ENCODE data around the gene SAP130.

The SAP130 gene

GRCh38 chr2:128027278-128027800 lies 520 bp downstream of the SAP130 start:
- DNase-seq (ENCODE audit: insufficient read length, low spot score), result peak; percentile 99
- peak; percentile 83 for FAIRE-seq

DNA sequence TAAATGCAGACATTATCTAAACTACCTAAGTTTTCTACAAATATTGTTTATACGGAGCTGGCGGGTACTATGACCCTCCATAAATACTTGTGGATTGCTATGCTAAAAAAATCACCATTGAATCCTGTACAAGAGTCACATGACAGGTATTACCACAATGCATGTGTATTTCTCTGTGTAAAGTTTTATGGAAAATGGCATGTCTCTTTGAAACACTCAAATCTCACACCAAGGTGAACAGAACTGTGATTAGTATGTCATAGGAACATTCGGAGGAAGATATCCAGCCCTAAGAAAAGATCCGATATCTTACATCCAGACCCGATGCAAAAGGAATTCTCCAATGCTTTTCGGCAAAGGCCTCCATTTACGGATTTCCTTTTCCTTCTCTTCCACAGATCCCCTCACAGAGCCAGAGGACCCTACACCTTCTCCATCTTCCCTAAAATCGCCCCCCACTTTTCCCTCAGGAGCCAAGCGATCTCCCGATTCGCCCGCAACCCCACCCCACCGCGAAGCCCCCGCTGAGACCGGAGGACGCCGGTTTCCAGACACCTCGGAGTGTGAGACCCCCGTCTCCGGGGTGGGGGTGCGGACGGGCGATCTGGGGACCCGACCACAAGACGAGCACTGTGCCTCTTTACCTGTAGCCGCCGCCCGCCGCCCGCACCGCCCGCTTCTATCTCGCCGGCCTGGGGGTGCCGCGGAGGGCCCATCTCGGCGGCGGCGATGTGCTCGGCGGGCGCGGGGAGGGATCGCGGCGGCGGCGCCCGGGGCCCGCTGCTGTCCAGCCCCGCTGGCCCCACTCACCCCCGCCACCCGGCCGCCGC lies 1.2 kb downstream of the SAP130 start:
- FAIRE-seq (no peak), DNase-seq (ENCODE audit: insufficient read length, low spot score) (no peak)

- FAIRE-seq (no peak), DNase-seq (ENCODE audit: insufficient read length, low spot score) (no peak)
These were observed 3.0 kb downstream of the SAP130 start for GRCh38 chr2:128024816-128025215.

- no peak for DNase-seq (ENCODE audit: insufficient read length, low spot score)
- no peak for FAIRE-seq
These were observed 10.3 kb downstream of the SAP130 start for GRCh38 chr2:128017561-128017960.

- FAIRE-seq, result no peak
- no peak for DNase-seq (ENCODE audit: insufficient read length, low spot score)
These were observed 11.2 kb downstream of the SAP130 start for GRCh38 chr2:128016620-128017019.

DNA sequence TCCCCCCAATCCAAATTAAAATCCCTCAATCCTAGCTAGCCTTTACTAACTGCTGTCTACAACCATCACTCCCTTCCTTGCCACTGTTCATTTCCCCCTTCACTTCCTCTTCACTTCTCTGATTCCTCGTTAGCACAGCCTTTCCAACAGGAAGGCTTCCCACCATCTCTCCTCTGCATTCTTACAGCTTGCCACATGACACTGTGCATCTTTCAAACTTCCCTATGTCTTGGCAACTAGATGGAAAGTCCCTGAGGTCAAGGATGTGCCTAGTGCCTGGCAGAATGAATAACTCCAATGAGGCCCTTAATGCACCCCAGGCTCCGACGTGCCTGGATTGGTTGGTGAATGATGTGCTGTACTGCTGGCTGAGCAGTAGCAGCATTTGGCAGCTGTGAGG lies 15.2 kb downstream of the SAP130 start:
- no peak for FAIRE-seq

GRCh38 chr2:128008074-128008672 lies 19.7 kb downstream of the SAP130 start:
- DNase-seq (ENCODE audit: insufficient read length, low spot score) (no peak), FAIRE-seq (no peak)

More for the DNA sequence above, 15.2 kb downstream of the SAP130 start:
- DNase-seq (ENCODE audit: insufficient read length, low spot score), result no peak

- DNase-seq (ENCODE audit: insufficient read length, low spot score) (no peak), FAIRE-seq (no peak)
These were observed 23.4 kb downstream of the SAP130 start for GRCh38 chr2:128004509-128004908.

DNA sequence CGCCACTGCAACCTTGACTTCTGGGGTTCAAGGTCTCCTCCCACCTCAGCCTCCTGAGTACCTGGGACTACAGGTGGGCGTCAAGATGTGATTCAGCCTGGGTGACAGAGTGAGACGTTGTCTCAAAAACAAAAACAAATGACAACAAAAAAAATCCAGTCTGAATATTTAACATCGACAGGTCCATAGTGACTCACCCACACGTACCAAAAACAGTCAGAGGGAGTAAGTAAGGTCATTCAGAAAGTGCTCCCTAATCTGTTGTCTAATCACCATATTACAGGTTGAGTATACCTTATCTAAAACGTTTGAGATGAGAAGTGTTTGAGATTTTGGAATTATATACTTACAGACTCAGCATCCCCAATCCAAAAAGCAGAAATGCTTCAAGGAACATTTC lies 24.4 kb downstream of the SAP130 start:
- no peak for DNase-seq (ENCODE audit: insufficient read length, low spot score)
- FAIRE-seq, result no peak

DNA sequence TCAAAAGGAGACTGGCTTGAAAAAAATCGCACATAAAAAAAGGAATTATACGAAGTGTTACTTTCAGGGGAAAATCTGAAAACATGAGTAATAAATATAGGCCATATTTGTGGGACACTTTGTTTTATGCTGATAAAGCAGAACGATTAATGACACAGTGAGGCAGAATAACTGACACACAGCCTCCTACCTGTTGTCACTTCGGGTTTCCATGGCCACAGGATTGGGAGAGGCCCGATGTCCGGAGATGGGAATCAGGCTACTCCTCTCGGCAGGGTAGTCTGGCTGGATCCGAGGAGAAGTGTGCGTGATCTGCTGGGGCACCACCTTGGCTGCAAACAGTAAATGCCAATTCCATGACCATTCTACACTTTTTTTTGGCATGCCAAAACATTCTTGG lies 31.7 kb downstream of the SAP130 start:
- FAIRE-seq, result no peak
- DNase-seq (ENCODE audit: insufficient read length, low spot score), result no peak

DNA sequence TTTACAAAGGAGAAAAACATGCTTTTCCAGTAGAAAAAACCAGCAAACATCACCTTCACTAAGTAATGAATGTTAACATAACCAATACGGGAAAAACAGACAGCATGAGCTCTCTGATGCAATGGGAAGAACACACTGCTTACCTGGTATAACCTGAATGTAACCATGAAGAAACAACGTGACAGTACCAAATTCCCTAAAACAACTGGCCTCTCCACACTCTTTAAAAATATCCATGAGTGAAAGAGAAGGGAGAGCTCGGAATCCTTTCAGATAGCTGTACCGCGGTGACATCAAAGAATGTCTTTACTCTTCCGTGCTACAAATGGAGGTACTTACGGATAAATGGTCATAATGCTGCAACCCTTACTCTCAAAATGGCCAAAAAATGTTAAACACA lies 32.1 kb downstream of the SAP130 start:
- DNase-seq (ENCODE audit: insufficient read length, low spot score) (no peak), FAIRE-seq (no peak)

DNA sequence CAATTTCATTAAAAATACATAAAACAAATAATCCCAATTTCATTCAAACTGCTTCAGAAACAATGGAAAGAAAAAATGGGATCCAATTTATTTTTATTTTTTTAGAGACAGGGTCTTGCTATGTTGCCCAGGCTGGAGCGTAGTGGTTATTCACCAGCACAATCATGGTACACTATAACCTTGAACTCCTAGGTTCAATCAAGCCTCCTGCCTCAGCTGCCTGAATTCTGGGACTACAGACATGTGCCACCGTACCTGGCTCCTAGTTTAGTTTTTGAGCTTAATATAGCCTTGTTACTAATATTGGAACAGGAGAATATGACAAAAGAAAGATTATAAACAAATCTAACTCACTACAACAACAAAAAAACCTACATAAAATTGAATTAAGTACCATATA lies 34.2 kb downstream of the SAP130 start:
- FAIRE-seq (no peak), DNase-seq (ENCODE audit: insufficient read length, low spot score) (no peak)

DNA sequence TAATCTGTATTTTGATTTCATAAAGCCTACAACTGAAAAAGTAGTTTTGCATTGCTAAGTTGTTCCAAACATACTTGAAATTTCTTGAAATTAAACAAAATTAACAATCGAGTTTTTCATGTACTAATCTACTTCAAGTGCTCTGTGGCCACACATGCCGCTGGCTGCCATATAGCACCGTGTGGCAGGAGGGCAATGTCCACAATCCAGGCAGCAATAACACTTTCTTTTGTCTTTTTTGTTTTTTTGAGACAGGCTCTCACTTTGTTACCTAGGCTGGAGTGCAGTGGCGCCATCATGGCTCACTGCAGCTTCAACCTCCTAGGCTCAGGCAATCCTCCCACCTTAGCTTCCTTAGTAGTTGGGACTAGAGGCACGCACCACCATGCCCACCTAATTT lies 36.1 kb downstream of the SAP130 start:
- DNase-seq (ENCODE audit: insufficient read length, low spot score), result no peak
- no peak for FAIRE-seq

DNA sequence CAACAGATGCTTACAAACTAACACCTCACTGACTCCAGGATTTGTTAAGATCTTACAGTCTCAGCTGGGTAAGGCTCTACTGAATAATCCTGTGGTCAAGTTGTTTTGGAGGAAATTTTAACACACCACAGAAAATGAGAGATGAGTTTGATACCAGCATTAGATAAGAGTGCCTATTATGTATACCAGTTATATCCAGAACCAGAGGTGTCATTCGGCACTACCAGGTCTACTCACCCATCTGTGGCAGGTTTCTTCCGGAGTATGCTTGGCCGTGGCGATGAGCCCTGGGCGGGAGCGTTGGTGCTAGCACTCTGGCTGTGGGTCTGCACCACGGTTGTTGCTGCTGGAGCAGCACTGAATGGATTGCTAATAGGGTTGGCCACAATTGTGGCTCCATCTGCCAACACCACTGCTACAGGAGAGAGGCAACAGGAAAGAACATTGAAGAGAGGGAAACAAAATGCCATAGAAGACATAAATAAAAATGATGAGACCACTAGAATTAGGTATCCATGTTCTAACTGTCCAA lies 41.2 kb downstream of the SAP130 start:
- FAIRE-seq (no peak), DNase-seq (ENCODE audit: insufficient read length, low spot score) (no peak)

DNA sequence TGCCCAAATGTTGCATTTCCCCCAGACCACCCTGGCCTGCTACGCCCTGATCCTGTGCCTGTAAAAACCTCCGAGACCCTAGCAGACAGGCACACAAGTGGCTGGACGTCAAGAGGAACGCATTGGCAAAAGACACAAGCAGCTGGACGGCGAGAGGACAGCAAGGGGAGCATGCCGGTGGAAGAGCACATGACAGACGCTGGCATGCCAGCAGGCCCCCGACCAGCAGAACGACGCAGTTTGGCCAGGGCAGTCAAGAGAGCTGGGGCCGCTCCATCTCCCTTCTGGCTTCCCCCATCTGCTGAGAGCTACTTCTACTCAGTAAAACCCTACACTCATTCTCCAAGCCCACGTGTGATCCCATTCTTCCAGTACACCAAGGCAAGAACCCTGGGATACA lies 42.1 kb downstream of the SAP130 start:
- DNase-seq (ENCODE audit: insufficient read length, low spot score) (no peak), FAIRE-seq (no peak)

DNA sequence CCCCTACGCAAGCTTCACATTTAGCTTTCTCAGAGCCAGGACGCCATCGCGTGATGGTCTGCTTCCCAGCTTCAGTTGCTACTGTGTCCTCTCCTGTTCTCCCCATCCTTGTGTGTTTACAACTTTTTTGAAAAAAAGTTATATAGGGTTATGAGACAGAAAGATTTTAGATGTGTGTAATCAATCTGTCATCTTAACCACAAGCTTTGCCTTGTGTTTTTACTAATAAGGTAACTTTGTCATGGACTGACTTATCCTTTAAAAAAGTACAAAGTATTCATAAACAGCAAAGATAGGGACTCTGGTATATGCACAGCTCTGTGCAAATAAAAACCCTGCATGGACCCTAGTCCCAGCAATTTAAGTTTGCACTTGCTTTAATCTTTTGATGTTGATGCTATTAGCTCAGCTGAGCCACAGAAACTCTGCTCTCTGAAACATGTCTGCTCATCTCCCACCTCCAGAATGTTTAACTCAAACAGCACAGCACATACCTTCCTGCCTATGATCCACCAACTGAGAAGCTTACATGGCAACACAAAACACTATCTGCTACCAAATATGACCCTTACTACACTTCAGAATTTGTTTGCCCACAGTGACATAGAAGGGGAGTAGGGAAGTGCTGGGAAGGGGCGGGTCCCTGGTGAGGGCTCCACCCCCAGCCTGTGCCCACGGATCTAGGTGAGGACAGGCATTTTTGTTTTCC lies 42.7 kb downstream of the SAP130 start:
- DNase-seq (ENCODE audit: insufficient read length, low spot score) (no peak), FAIRE-seq (no peak)

DNA sequence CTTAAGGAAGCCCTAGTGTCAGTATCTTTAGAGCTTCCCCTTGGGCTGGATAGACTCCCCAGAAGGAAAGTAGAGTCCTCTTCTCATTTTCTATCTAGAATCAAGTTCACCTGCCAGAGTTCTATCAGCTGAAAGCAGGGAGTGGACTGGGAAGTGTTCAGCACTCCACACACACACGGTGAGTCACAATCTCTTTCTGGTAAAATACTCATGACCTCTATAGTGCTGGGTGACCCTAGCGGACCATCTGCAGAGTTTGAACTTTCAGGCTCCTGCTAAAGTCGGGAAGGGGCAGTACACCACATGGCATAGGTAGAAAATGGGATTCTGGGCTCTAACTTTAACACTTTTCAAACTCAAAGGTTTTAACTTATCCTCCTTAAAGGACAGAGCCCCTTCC lies 43.3 kb downstream of the SAP130 start:
- DNase-seq (ENCODE audit: insufficient read length, low spot score) (no peak), FAIRE-seq (no peak)

GRCh38 chr2:127969446-127969845 lies 58.4 kb downstream of the SAP130 start:
- DNase-seq (ENCODE audit: insufficient read length, low spot score) (no peak), FAIRE-seq (no peak)

- FAIRE-seq, result no peak
- no peak for DNase-seq (ENCODE audit: insufficient read length, low spot score)
These were observed 59.1 kb downstream of the SAP130 start for GRCh38 chr2:127968610-127969339.

GRCh38 chr2:127961729-127962128 lies 66.1 kb downstream of the SAP130 start:
- no peak for DNase-seq (ENCODE audit: insufficient read length, low spot score)

GRCh38 chr2:127957240-127957639 lies 70.6 kb downstream of the SAP130 start:
- no peak for DNase-seq (ENCODE audit: insufficient read length, low spot score)
- no peak for FAIRE-seq

More at GRCh38 chr2:127961729-127962128, 66.1 kb downstream of the SAP130 start:
- FAIRE-seq, result no peak

Data from HTR-8/SVneo (cell line).